ENCODE data around the gene ELN. TPM values are rescaled to one million over a fixed set of nuclear protein-coding genes. Genes with fewer than 3 reads are reported as not detected.
A peak's percentile ranks its signal among the peaks of the same experiment; 100 is the strongest.

Gene ELN
- total RNA-seq, 1 donor from 2014 or later: 41.2 TPM

- intact Hi-C loops (cut with DNase I): no loop called here
- DNase-seq (ENCODE audit: low spot score): no peak
Observed at GRCh38 chr7:74056096-74056915, 28.3 kb downstream of the ELN start.

GRCh38 chr7:74057216-74057925 lies 29.4 kb downstream of the ELN start:
- intact Hi-C loops (cut with DNase I): no loop called here
- no peak for DNase-seq (ENCODE audit: low spot score)

GRCh38 chr7:74057987-74058386 lies 30.0 kb downstream of the ELN start:
- intact Hi-C loops (cut with DNase I): no loop called here
- no peak for DNase-seq (ENCODE audit: low spot score)

GRCh38 chr7:74058486-74058885 lies 30.5 kb downstream of the ELN start:
- intact Hi-C loops (cut with DNase I): no loop called here
- DNase-seq (ENCODE audit: low spot score): no peak

GRCh38 chr7:74059037-74059436 lies 31.1 kb downstream of the ELN start:
- intact Hi-C loops (cut with DNase I): no loop called here

GRCh38 chr7:74059681-74060588 lies 32.0 kb downstream of the ELN start:
- DNase-seq (ENCODE audit: low spot score): no peak

More at GRCh38 chr7:74059037-74059436, 31.1 kb downstream of the ELN start:
- no peak for DNase-seq (ENCODE audit: low spot score)

GRCh38 chr7:74061840-74062539 lies 34.0 kb downstream of the ELN start:
- intact Hi-C loops (cut with DNase I): loop anchor here (10.0 kb wide), 1 partner anchor 143 kb away; no protein-coding TSS in a partner anchor
- peak; percentile 84 for DNase-seq (ENCODE audit: low spot score)

More at GRCh38 chr7:74059681-74060588, 32.0 kb downstream of the ELN start:
- intact Hi-C loops (cut with DNase I): loop anchor here (10.0 kb wide), 1 partner anchor 145 kb away; no protein-coding TSS in a partner anchor

GRCh38 chr7:74063223-74063641 lies 35.3 kb downstream of the ELN start:
- no peak for DNase-seq (ENCODE audit: low spot score)
- intact Hi-C loops (cut with DNase I): loop anchor here (10.0 kb wide), 1 partner anchor 142 kb away; no protein-coding TSS in a partner anchor

- intact Hi-C loops (cut with DNase I): loop anchor here (10.0 kb wide), 1 partner anchor 141 kb away; no protein-coding TSS in a partner anchor
- no peak for DNase-seq (ENCODE audit: low spot score)
Observed at GRCh38 chr7:74063646-74064045, 35.7 kb downstream of the ELN start.

GRCh38 chr7:74064696-74065095 lies 36.7 kb downstream of the ELN start:
- no peak for DNase-seq (ENCODE audit: low spot score)
- intact Hi-C loops (cut with DNase I): loop anchor here (5.0 to 10.0 kb wide), 2 partner anchors 140 to 338 kb away; no protein-coding TSS in a partner anchor

GRCh38 chr7:74066626-74067025 lies 38.7 kb downstream of the ELN start:
- no peak for DNase-seq (ENCODE audit: low spot score)
- intact Hi-C loops (cut with DNase I): loop anchor here (5.0 to 10.0 kb wide), 2 partner anchors 138 to 336 kb away; no protein-coding TSS in a partner anchor

GRCh38 chr7:74068378-74069085 lies 40.6 kb downstream of the ELN start:
- DNase-seq (ENCODE audit: low spot score): no peak
- intact Hi-C loops (cut with DNase I): loop anchor here (5.0 to 10.0 kb wide), 2 partner anchors 136 to 334 kb away; no protein-coding TSS in a partner anchor

GRCh38 chr7:74069086-74069541 lies 41.1 kb downstream of the ELN start:
- intact Hi-C loops (cut with DNase I): loop anchor here (5.0 to 10.0 kb wide), 2 partner anchors 136 to 333 kb away; no protein-coding TSS in a partner anchor
- DNase-seq (ENCODE audit: low spot score): no peak

- no peak for DNase-seq (ENCODE audit: low spot score)
- intact Hi-C loops (cut with DNase I): loop anchor here (5.0 to 10.0 kb wide), 2 partner anchors 135 to 332 kb away; no protein-coding TSS in a partner anchor
Observed at GRCh38 chr7:74069790-74070618, 42.0 kb downstream of the ELN start.

GRCh38 chr7:74070619-74070921 lies 42.6 kb downstream of the ELN start:
- DNase-seq (ENCODE audit: low spot score): no peak
- intact Hi-C loops (cut with DNase I): no loop called here

- no peak for DNase-seq (ENCODE audit: low spot score)
- intact Hi-C loops (cut with DNase I): no loop called here
Observed at GRCh38 chr7:74071121-74071520, 43.1 kb downstream of the ELN start.

- DNase-seq (ENCODE audit: low spot score): no peak
- intact Hi-C loops (cut with DNase I): no loop called here
Observed at GRCh38 chr7:74074770-74075169, 46.8 kb downstream of the ELN start.
